CD14-positive monocyte (primary cell): ENCODE results near the gene ARMC12. TPM values are rescaled to one million over a fixed set of nuclear protein-coding genes. Genes with fewer than 3 reads are reported as not detected.

Experiments
- DNase-seq, 3 donors: peaks; one replicate each; pipeline ENCODE4 v3.0.0-alpha.2; 2011 to 2022
- H2AFZ ChIP-seq: 2 replicates; pipeline ENCODE4 v1.6.0; 2012; ENCODE audit warnings: mild to moderate bottlenecking, low read depth, low read length, inconsistent platforms; ENCODE audit not compliant: insufficient read depth, poor library complexity, severe bottlenecking
- H3K27ac ChIP-seq, 2 donors: 1 replicate in 1 of 2; 2 replicates in 1 of 2; pipeline ENCODE4 v1.5.1; 2012 to 2013; ENCODE audit warnings: low read length in 2 of 2, control low read depth in 1 of 2, inconsistent platforms in 1 of 2, low read depth in 1 of 2, mild to moderate bottlenecking in 1 of 2
- H3K27me3 ChIP-seq, 2 donors: one replicate each; pipeline versions ENCODE4 v1.6.0 to v1.6.1; 2011 to 2013; ENCODE audit warnings: low read length in 2 of 2; ENCODE audit not compliant: control insufficient read depth in 2 of 2, insufficient read depth in 2 of 2
- H3K36me3 ChIP-seq, 2 donors: replicated peaks in 1 of 2; 1 replicate in 1 of 2; 2 replicates in 1 of 2; pipeline versions ENCODE4 v1.5.1 to v1.6.1; 2012 to 2013; ENCODE audit warnings: low read length in 2 of 2, control low read depth in 1 of 2, inconsistent platforms in 1 of 2, mild to moderate bottlenecking in 1 of 2; ENCODE audit not compliant: insufficient read depth in 2 of 2, control insufficient read depth in 1 of 2
- H3K4me1 ChIP-seq, 2 donors: 1 replicate in 1 of 2; 2 replicates in 1 of 2; pipeline versions ENCODE4 v1.5.1 to v1.6.1; 2012 to 2013; ENCODE audit warnings: low read length in 2 of 2, control low read depth in 1 of 2, inconsistent platforms in 1 of 2, mild to moderate bottlenecking in 1 of 2, moderate library complexity in 1 of 2; ENCODE audit not compliant: insufficient read depth in 2 of 2, control insufficient read depth in 1 of 2
- H3K4me2 ChIP-seq: replicated peaks from 2 replicates; pipeline ENCODE3; 2012; ENCODE audit warnings: low read length, moderate library complexity, mild to moderate bottlenecking; ENCODE audit not compliant: poor library complexity, severe bottlenecking; ENCODE audit errors: extremely low read depth
- H3K4me3 ChIP-seq, 3 experiments: fragments of 200-600 bp in 1 of 3; sonication (generic) in 1 of 3; replicated peaks in 1 of 3; 1 replicate in 2 of 3; 2 replicates in 1 of 3; pipeline ENCODE4 v1.5.1; 2011 to 2013; ENCODE audit warnings: low read length in 3 of 3, mild to moderate bottlenecking in 3 of 3, control low read depth in 2 of 3, low read depth in 2 of 3, inconsistent platforms in 1 of 3, moderate library complexity in 1 of 3
- H3K79me2 ChIP-seq: 2 replicates; pipeline ENCODE4 v1.6.0; 2012; ENCODE audit warnings: mild to moderate bottlenecking, control low read depth, inconsistent platforms, low read length, moderate library complexity; ENCODE audit not compliant: insufficient read depth
- H3K9ac ChIP-seq: 2 replicates; pipeline ENCODE4 v1.6.0; 2017; ENCODE audit warnings: low read length, mild to moderate bottlenecking; ENCODE audit not compliant: insufficient read depth, poor library complexity, severe bottlenecking
- H3K9me3 ChIP-seq, 2 donors: replicated peaks in 1 of 2; 1 replicate in 1 of 2; 2 replicates in 1 of 2; pipeline versions ENCODE4 v1.5.1 to v1.6.1; 2012 to 2013; ENCODE audit warnings: low read length in 2 of 2, control low read depth in 1 of 2; ENCODE audit not compliant: control insufficient read depth in 1 of 2, insufficient read depth in 1 of 2
- H4K20me1 ChIP-seq: 2 replicates; pipeline ENCODE4 v1.6.0; 2012; ENCODE audit warnings: mild to moderate bottlenecking, low read length, control low read depth, moderate library complexity; ENCODE audit not compliant: insufficient read depth
- H3K27ac Mint-ChIP-seq, 7 donors: one replicate each; pipeline ENCODE4 v1.8.0; 2020; ENCODE audit warnings: mild to moderate bottlenecking in 7 of 7, mixed read lengths in 7 of 7, moderate library complexity in 6 of 7, inconsistent platforms in 2 of 7
- H3K27me3 Mint-ChIP-seq, 3 donors: one replicate each; pipeline ENCODE4 v1.8.0; 2021 to 2022; ENCODE audit warnings: low read depth in 3 of 3, mild to moderate bottlenecking in 3 of 3, mixed read lengths in 3 of 3, moderate library complexity in 3 of 3, inconsistent platforms in 1 of 3
- H3K36me3 Mint-ChIP-seq, 2 donors: one replicate each; pipeline ENCODE4 v1.8.0; 2020; ENCODE audit warnings: mixed read lengths in 2 of 2, inconsistent platforms in 1 of 2, mild to moderate bottlenecking in 1 of 2
- H3K4me1 Mint-ChIP-seq: one replicate; pipeline ENCODE4 v1.8.0; 2020; ENCODE audit warnings: mild to moderate bottlenecking, mixed read lengths
- H3K4me3 Mint-ChIP-seq, 2 donors: one replicate each; pipeline ENCODE4 v1.8.0; 2020; ENCODE audit warnings: mild to moderate bottlenecking in 2 of 2, mixed read lengths in 2 of 2, moderate library complexity in 1 of 2
- H3K9me3 Mint-ChIP-seq, 7 donors: one replicate each; pipeline ENCODE4 v1.8.0; 2020 to 2022; ENCODE audit warnings: mixed read lengths in 7 of 7, mild to moderate bottlenecking in 6 of 7, moderate library complexity in 6 of 7, inconsistent platforms in 2 of 7
- CTCF ChIP-seq: fragments of 200-600 bp; IDR thresholded peaks from one replicate; pipeline ENCODE4 v1.8.0; 2022; ENCODE audit warnings: antibody characterized with exemption, mild to moderate bottlenecking
- WGBS: methylation state at CpG from one replicate; pipeline ENCODE4 v1.1.5; 2013; ENCODE audit warnings: missing lambda C conversion rate; ENCODE audit not compliant: insufficient coverage; 5-methylcytosine and 5-hydroxymethylcytosine counted together
- intact Hi-C, 2 donors: fragments of 100-400 bp; cut with micrococcal nuclease; formaldehyde crosslinking; loops; one replicate each; pipeline versions ENCODE4 v1.15.0 to v1.15.1; 2023
- polyA plus RNA-seq, 3 donors: library from polyadenylated mRNA; depleted of rRNA in 1 of 3; unstranded in 2 of 3; stranded (reverse) in 1 of 3; fragments of 300-500 nt in 2 of 3; fragments of >200 nt in 1 of 3; fragmentation: Illumina TruSeq in 2 of 3; gene quantifications; 1 replicate in 2 of 3; 2 replicates in 1 of 3; pipeline ENCODE4 v1.2.3, GENCODE V29; 2012 to 2021

Gene ARMC12
- polyA plus RNA-seq, 3 donors: 2.7 TPM; not detected in 2

GRCh38 chr6:35752330-35752729, 15.5 kb downstream of the ARMC12 start:
- peaks cover 0 to 3% (median 3%) of the 10 kb centered on the region in 3 donors for H3K27me3 Mint-ChIP-seq
- Histone ChIP-seq H2AFZ (no peak overlapping the region), H3K4me1 (peaks cover 0 to 5% of the 10 kb centered on the region in 2 donors), H3K27ac (no peak overlapping the region), H4K20me1 (no peaks in the 10 kb centered on the region), H3K27me3 (no peaks in the 10 kb centered on the region), H3K36me3 (no peaks in the 10 kb centered on the region), H3K9ac (no peak overlapping the region), H3K9me3 (peaks cover 7 to 8% of the 10 kb centered on the region in 2 donors), H3K4me2 (no peak overlapping the region), H3K4me3 (no peak overlapping the region), H3K79me2 (no peaks in the 10 kb centered on the region)
- H3K4me1 Mint-ChIP-seq: peaks cover 5% of the 10 kb centered on the region
- TF ChIP-seq CTCF: no peak
- H3K9me3 Mint-ChIP-seq: peaks cover 7 to 21% (median 14%) of the 10 kb centered on the region in 7 donors
- H3K4me3 Mint-ChIP-seq: no peak overlapping the region
- 95% methylated on average over 4 of the region's 4 CpGs for WGBS
- H3K36me3 Mint-ChIP-seq: peaks cover 0 to 2% of the 10 kb centered on the region in 2 donors
- DNase-seq: no peak
- intact Hi-C loops: no loop called here
- H3K27ac Mint-ChIP-seq: peak overlapping the region in 1 of 7 donors; percentile 68

GRCh38 chr6:35754452-35755277, 17.8 kb downstream of the ARMC12 start:
- Histone ChIP-seq H3K27me3 (no peaks in the 10 kb centered on the region), H3K27ac (no peak overlapping the region), H3K36me3 (no peaks in the 10 kb centered on the region), H2AFZ (peak overlapping the region; percentile 41), H3K4me1 (peaks cover 0 to 5% of the 10 kb centered on the region in 2 donors), H3K4me3 (no peak overlapping the region), H3K4me2 (no peak overlapping the region), H3K79me2 (no peaks in the 10 kb centered on the region), H3K9ac (no peak overlapping the region), H3K9me3 (no peaks in the 10 kb centered on the region), H4K20me1 (no peaks in the 10 kb centered on the region)
- H3K27ac Mint-ChIP-seq: peak overlapping the region in 2 of 7 donors; percentile 50 to 52
- no peaks in the 10 kb centered on the region for H3K9me3 Mint-ChIP-seq
- 89% methylated on average over 6 of the region's 6 CpGs for WGBS
- peaks cover 12% of the 10 kb centered on the region for H3K4me1 Mint-ChIP-seq
- DNase-seq: no peak
- H3K36me3 Mint-ChIP-seq: no peaks in the 10 kb centered on the region
- intact Hi-C loops: no loop called here
- no peak for TF ChIP-seq CTCF
- H3K27me3 Mint-ChIP-seq: peaks cover 0 to 6% (median 3%) of the 10 kb centered on the region in 3 donors
- no peak overlapping the region for H3K4me3 Mint-ChIP-seq
